H1 (cell line): ENCODE results near the gene TNS2. TPM values are rescaled to one million over a fixed set of nuclear protein-coding genes. Genes with fewer than 3 reads are reported as not detected.

Experiments
- CTCF ChIA-PET: fragments of 300-600 bp; sonication (Branson Sonifier 250); formaldehyde crosslinking; loops from one replicate; lab custom pipeline; 2021; ENCODE audit not compliant: partially characterized antibody; lab: Charles Lee
- POLR2A ChIA-PET: fragments of 300-600 bp; sonication (Branson Sonifier 250); formaldehyde crosslinking; loops from one replicate; lab custom pipeline; 2021; ENCODE audit warnings: inconsistent platforms; ENCODE audit not compliant: partially characterized antibody; lab: Charles Lee
- DNase-seq, 2 experiments: peaks; one replicate each; pipeline versions ENCODE4 v3.0.0 to v3.0.0-alpha.2; 2010 to 2022; ENCODE audit warnings: low spot score in 2 of 2, low read depth in 1 of 2, mixed read lengths in 1 of 2
- FAIRE-seq: peaks from 2 replicates; lab custom pipeline; 2011; peaks lifted over from hg19 to GRCh38; lab: Jason Lieb, UNC
- H2AFZ ChIP-seq: 2 replicates; pipeline ENCODE4 v1.8.1; 2012; ENCODE audit warnings: low read length, inconsistent platforms
- H2AK5ac ChIP-seq: 2 replicates; pipeline ENCODE4 v1.6.1; 2013; ENCODE audit warnings: low read depth, low read length
- H2BK120ac ChIP-seq: replicated peaks from 2 replicates; pipeline ENCODE3; 2013; ENCODE audit warnings: low read depth, low read length, inconsistent platforms
- H2BK12ac ChIP-seq: 2 replicates; pipeline ENCODE4 v1.6.1; 2013; ENCODE audit warnings: low read depth, low read length
- H2BK15ac ChIP-seq: 2 replicates; pipeline ENCODE4 v1.6.1; 2013; ENCODE audit warnings: low read length
- H2BK20ac ChIP-seq: 2 replicates; pipeline ENCODE4 v1.6.1; 2013; ENCODE audit warnings: low read length
- H2BK5ac ChIP-seq: 2 replicates; pipeline ENCODE4 v1.6.1; 2013; ENCODE audit warnings: low read depth, low read length
- H3K14ac ChIP-seq: 2 replicates; pipeline ENCODE4 v1.6.1; 2013; ENCODE audit warnings: inconsistent platforms; ENCODE audit not compliant: insufficient read length
- H3K18ac ChIP-seq: 2 replicates; pipeline ENCODE4 v1.6.1; 2013; ENCODE audit warnings: low read length; ENCODE audit errors: extremely low read depth
- H3K23ac ChIP-seq: 2 replicates; pipeline ENCODE4 v1.6.1; 2013; ENCODE audit warnings: inconsistent platforms; ENCODE audit not compliant: insufficient read length
- H3K23me2 ChIP-seq: 2 replicates; pipeline ENCODE4 v1.6.1; 2013; ENCODE audit warnings: low read depth, low read length
- H3K27ac ChIP-seq: 2 replicates; pipeline ENCODE4 v1.6.1; 2011; ENCODE audit warnings: low read depth, low read length, inconsistent platforms
- H3K27me3 ChIP-seq, 4 experiments: replicated peaks in 1 of 4; 1 replicate in 1 of 4; 2 replicates in 3 of 4; pipeline versions ENCODE4 v1.6.1 to v1.8.1; 2011 to 2013; ENCODE audit warnings: low read length in 3 of 4, mild to moderate bottlenecking in 3 of 4, inconsistent platforms in 2 of 4, mixed read lengths in 2 of 4, moderate library complexity in 1 of 4; ENCODE audit not compliant: control insufficient read depth in 3 of 4, insufficient read depth in 3 of 4; ENCODE audit errors: extremely low read depth in 1 of 4
- H3K36me3 ChIP-seq, 4 experiments: 2 replicates each; pipeline versions ENCODE4 v1.6.1 to v1.8.1; 2011 to 2013; ENCODE audit warnings: mild to moderate bottlenecking in 4 of 4, low read length in 3 of 4, moderate library complexity in 2 of 4, control low read depth in 1 of 4, inconsistent platforms in 1 of 4; ENCODE audit not compliant: insufficient read depth in 4 of 4, control insufficient read depth in 2 of 4
- H3K4ac ChIP-seq: replicated peaks from 2 replicates; pipeline ENCODE3; 2013; ENCODE audit warnings: low read length, low read depth, mixed read lengths, inconsistent platforms; ENCODE audit not compliant: insufficient read length
- H3K4me1 ChIP-seq, 4 experiments: replicated peaks in 1 of 4; 1 replicate in 1 of 4; 2 replicates in 3 of 4; pipeline versions ENCODE4 v1.6.1 to v1.8.1; 2011 to 2013; ENCODE audit warnings: low read length in 3 of 4, inconsistent platforms in 2 of 4, mixed read lengths in 1 of 4; ENCODE audit not compliant: insufficient read depth in 4 of 4, control insufficient read depth in 3 of 4
- H3K4me2 ChIP-seq, 2 experiments: 2 replicates each; pipeline versions ENCODE4 v1.6.1 to v1.8.1; 2011 to 2013; ENCODE audit warnings: low read depth in 2 of 2, low read length in 2 of 2, control low read depth in 1 of 2, inconsistent platforms in 1 of 2, mild to moderate bottlenecking in 1 of 2; ENCODE audit not compliant: insufficient read depth in 1 of 2
- H3K4me3 ChIP-seq, 4 experiments: fragments of 200-600, 300-600 bp in 1 of 4; sonication (generic), shearing (Covaris generic), sonication (Bioruptor Twin) in 1 of 4; 2 replicates each; pipeline versions ENCODE4 v1.5.1 to v1.8.1; 2011 to 2016; ENCODE audit warnings: low read length in 4 of 4, low read depth in 3 of 4, control low read depth in 2 of 4, inconsistent platforms in 2 of 4, mild to moderate bottlenecking in 2 of 4, mixed read lengths in 1 of 4, moderate library complexity in 1 of 4; ENCODE audit not compliant: insufficient read depth in 2 of 4; ENCODE audit errors: extremely low read depth in 1 of 4
- H3K56ac ChIP-seq: replicated peaks from 2 replicates; pipeline ENCODE3; 2013; ENCODE audit warnings: low read depth, mild to moderate bottlenecking, mixed read lengths, low read length, inconsistent platforms; ENCODE audit not compliant: insufficient read length
- H3K79me1 ChIP-seq: 2 replicates; pipeline ENCODE4 v1.6.1; 2013; ENCODE audit warnings: low read depth, low read length, control low read depth
- H3K79me2 ChIP-seq, 2 experiments: 2 replicates each; pipeline versions ENCODE4 v1.6.1 to v1.8.1; 2012 to 2013; ENCODE audit warnings: low read length in 2 of 2, mild to moderate bottlenecking in 2 of 2, inconsistent platforms in 1 of 2; ENCODE audit not compliant: insufficient read depth in 2 of 2, control insufficient read depth in 1 of 2
- H3K9ac ChIP-seq, 4 experiments: replicated peaks in 1 of 4; 1 replicate in 1 of 4; 2 replicates in 3 of 4; pipeline versions ENCODE4 v1.6.1 to v1.8.1; 2011 to 2013; ENCODE audit warnings: low read depth in 3 of 4, low read length in 3 of 4, control low read depth in 2 of 4, mild to moderate bottlenecking in 2 of 4, moderate library complexity in 2 of 4, inconsistent platforms in 1 of 4; ENCODE audit errors: extremely low read depth in 1 of 4
- H3K9me3 ChIP-seq, 2 experiments: 2 replicates each; pipeline versions ENCODE4 v1.6.1 to v1.8.1; 2012 to 2013; ENCODE audit warnings: mild to moderate bottlenecking in 2 of 2, moderate library complexity in 2 of 2, control low read depth in 1 of 2, inconsistent platforms in 1 of 2, low read depth in 1 of 2, low read length in 1 of 2, mixed read lengths in 1 of 2; ENCODE audit not compliant: insufficient read depth in 2 of 2
- H4K20me1 ChIP-seq, 2 experiments: replicated peaks in 1 of 2; 2 replicates each; pipeline versions ENCODE3 to v1.8.1; 2011 to 2013; ENCODE audit warnings: inconsistent platforms in 2 of 2, low read length in 2 of 2, mild to moderate bottlenecking in 1 of 2; ENCODE audit not compliant: insufficient read depth in 2 of 2, control insufficient read depth in 1 of 2
- H4K5ac ChIP-seq: 2 replicates; pipeline ENCODE4 v1.6.1; 2013; ENCODE audit warnings: low read length, low read depth, mixed read lengths, inconsistent platforms; ENCODE audit not compliant: insufficient read length
- H4K8ac ChIP-seq: 2 replicates; pipeline ENCODE4 v1.8.0; 2013; ENCODE audit warnings: mild to moderate bottlenecking, moderate library complexity, low read length, inconsistent platforms; ENCODE audit not compliant: insufficient read depth; ENCODE audit errors: extremely low read depth
- H4K91ac ChIP-seq: replicated peaks from 2 replicates; pipeline ENCODE3; 2013; ENCODE audit warnings: low read length, mixed read lengths, inconsistent platforms; ENCODE audit not compliant: insufficient read length
- RFX5 ChIP-seq: IDR thresholded peaks from 2 replicates; pipeline ENCODE4 v1.6.1; 2011; ENCODE audit warnings: low read depth, low read length, improper control_type of control experiment, borderline replicate concordance
- WGBS, 2 experiments: shearing (Covaris generic) in 1 of 2; methylation state at CpG; one replicate each; pipeline versions ENCODE4 v1.1.6 to v1.1.7; 2013 to 2015; ENCODE audit warnings: low lambda C conversion rate in 2 of 2, mixed read lengths in 2 of 2, inconsistent platforms in 1 of 2, low coverage in 1 of 2, missing lambda C conversion rate in 1 of 2; ENCODE audit not compliant: insufficient replicate concordance in 2 of 2, insufficient coverage in 1 of 2, insufficient read length in 1 of 2; ENCODE audit errors: extremely low coverage in 1 of 2, missing lambda C conversion rate in 1 of 2; 5-methylcytosine and 5-hydroxymethylcytosine counted together
- polyA plus RNA-seq, 7 experiments: library from polyadenylated mRNA; depleted of rRNA in 3 of 7; stranded (reverse) in 5 of 7; unstranded in 2 of 7; fragments of >200 nt in 5 of 7; fragments of 200-250 nt in 2 of 7; gene quantifications; 1 replicate in 5 of 7; 2 replicates in 1 of 7; 4 replicates in 1 of 7; pipeline versions ENCODE4 v1.2.1 to v1.2.3, GENCODE V29; 2011 to 2013; ENCODE audit warnings: missing spikeins in 2 of 7, mixed read lengths in 2 of 7
- total RNA-seq: library from RNA; stranded (reverse); fragmentation: NEBNext Ultra II Directional; extraction: Animal tissue kit (Norgen Biotek cat#: 25700); gene quantifications from 2 replicates; pipeline ENCODE4 v1.2.1, GENCODE V29; 2021

Gene TNS2
- total and polyA plus RNA-seq, 2 of the 8 experiments (the other 6 are each of a cell fraction or from before 2014, with no cell fraction given), result 2.8 to 4.7 TPM

DNA sequence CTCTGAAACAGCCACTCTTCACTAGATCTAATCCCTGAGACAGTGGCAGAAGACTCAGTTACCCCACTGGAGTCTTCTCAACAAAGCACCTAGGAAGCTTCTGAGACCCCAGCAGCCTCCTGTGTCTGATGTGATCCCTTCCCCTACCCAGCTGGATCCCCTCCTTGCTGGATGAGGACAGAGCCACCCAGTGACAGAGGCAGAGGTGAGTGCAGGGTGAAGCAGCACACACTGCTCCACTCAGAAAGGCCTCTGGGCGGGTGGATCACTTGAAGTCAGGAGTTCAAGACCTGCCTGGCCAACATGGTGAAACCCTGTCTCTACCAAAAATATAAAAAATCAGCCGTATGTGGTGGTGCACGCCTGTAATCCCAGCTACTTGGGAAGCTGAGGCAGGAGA, 26.6 kb downstream of the TNS2 start:
- CTCF ChIA-PET, result interaction anchor here (0.6 to 22.4 kb wide), 6 partner anchors 10 to 272 kb away, joined by 3 to 531 read pairs (median 6); partner anchors contain the start of genes IGFBP6 and SOAT2
- H3K56ac ChIP-seq, result no peak overlapping the region
- H3K18ac ChIP-seq, result no peak overlapping the region
- H3K79me1 ChIP-seq, result no peaks in the 10 kb centered on the region
- H3K9ac ChIP-seq, result no peak overlapping the region
- H2BK120ac ChIP-seq, result no peak overlapping the region
- no peak overlapping the region for H4K91ac ChIP-seq
- H2BK15ac ChIP-seq, result no peak overlapping the region
- no peaks in the 10 kb centered on the region for H3K79me2 ChIP-seq
- H3K36me3 ChIP-seq, result peaks cover 0 to 4% (median 2%) of the 10 kb centered on the region in 4 experiments; a peak in 2 of 8 replicates
- 71% methylated on average over 3 of the region's 3 CpGs; no CpG with 5 or more reads in 1 of the 2 experiments for WGBS, 2 experiments
- H4K8ac ChIP-seq, result no peak overlapping the region
- no peak overlapping the region for H2BK12ac ChIP-seq
- DNase-seq (no peak), FAIRE-seq (no peak)
- H3K4me1 ChIP-seq, result peaks cover 0 to 13% (median 3%) of the 10 kb centered on the region in 4 experiments; a peak in 5 of 7 replicates
- no peaks in the 10 kb centered on the region for H3K9me3 ChIP-seq
- H4K20me1 ChIP-seq, result peaks cover 0 to 2% of the 10 kb centered on the region in 2 experiments
- H3K27me3 ChIP-seq, result peaks cover 0 to 6% (median 4%) of the 10 kb centered on the region in 4 experiments; a peak in 4 of 7 replicates
- no peak overlapping the region for H2AK5ac ChIP-seq
- H3K4ac ChIP-seq, result no peak overlapping the region
- no peak overlapping the region for H3K27ac ChIP-seq
- no peak overlapping the region for H3K14ac ChIP-seq
- H2BK5ac ChIP-seq, result no peak overlapping the region
- no peak overlapping the region for H3K4me3 ChIP-seq
- no peak overlapping the region for H3K4me2 ChIP-seq
- no peak overlapping the region for H2BK20ac ChIP-seq
- H2AFZ ChIP-seq, result no peak overlapping the region
- POLR2A ChIA-PET, result interaction anchor here (1.4 to 2.7 kb wide), 3 partner anchors 11 to 23 kb away, joined by 3 to 7 read pairs (median 4); no protein-coding TSS in a partner anchor
- peaks cover 10% of the 10 kb centered on the region; the same call in 1 of the 2 replicates for H3K23me2 ChIP-seq
- no peak overlapping the region for H3K23ac ChIP-seq
- H4K5ac ChIP-seq, result no peak overlapping the region
- TF ChIP-seq RFX5, result no peak
